Mesendoderm (in vitro differentiated cells): Measurements from ENCODE around the gene MROH2B.

Experiments used
- DNase-seq: peaks from one replicate; pipeline ENCODE4 v3.0.0; 2013
- H2AK5ac ChIP-seq: 2 replicates; pipeline ENCODE4 v1.6.1; 2013; ENCODE audit warnings: low read length, inconsistent platforms
- H2BK120ac ChIP-seq: 2 replicates; pipeline ENCODE4 v1.6.1; 2013; ENCODE audit warnings: low read depth, mild to moderate bottlenecking, low read length, moderate library complexity, mixed read lengths
- H2BK15ac ChIP-seq: replicated peaks from 2 replicates; pipeline ENCODE4 v1.6.1; 2013; ENCODE audit warnings: low read depth, mild to moderate bottlenecking, moderate library complexity
- H2BK5ac ChIP-seq: 2 replicates; pipeline ENCODE4 v1.6.1; 2013; ENCODE audit warnings: low read length, inconsistent platforms
- H3K18ac ChIP-seq: 2 replicates; pipeline ENCODE4 v1.6.1; 2013; ENCODE audit warnings: mild to moderate bottlenecking, low read length, mixed read lengths
- H3K23ac ChIP-seq: one replicate; pipeline ENCODE4 v1.6.1; 2013; ENCODE audit warnings: low read length
- H3K27ac ChIP-seq: 2 replicates; pipeline ENCODE4 v1.5.1; 2013; ENCODE audit warnings: low read depth, mild to moderate bottlenecking, inconsistent platforms, low read length, moderate library complexity
- H3K27me3 ChIP-seq: 2 replicates; pipeline ENCODE4 v1.6.1; 2013; ENCODE audit warnings: low read length, control low read depth, mild to moderate bottlenecking, inconsistent platforms; ENCODE audit not compliant: insufficient read depth, poor library complexity
- H3K36me3 ChIP-seq: 2 replicates; pipeline ENCODE4 v1.6.1; 2013; ENCODE audit warnings: low read length, inconsistent platforms; ENCODE audit not compliant: control insufficient read depth, insufficient read depth
- H3K4ac ChIP-seq: one replicate; pipeline ENCODE4 v1.6.1; 2013; ENCODE audit warnings: low read depth, mild to moderate bottlenecking, low read length, moderate library complexity
- H3K4me1 ChIP-seq: 2 replicates; pipeline ENCODE4 v1.6.1; 2013; ENCODE audit warnings: low read depth, low read length, inconsistent platforms; ENCODE audit not compliant: control insufficient read depth
- H3K4me2 ChIP-seq: 2 replicates; pipeline ENCODE4 v1.6.1; 2013; ENCODE audit warnings: low read length
- H3K4me3 ChIP-seq: 2 replicates; pipeline ENCODE4 v1.5.1; 2013; ENCODE audit warnings: mild to moderate bottlenecking, low read length
- H3K56ac ChIP-seq: one replicate; pipeline ENCODE4 v1.6.1; 2013; ENCODE audit warnings: low read length
- H3K79me1 ChIP-seq: 2 replicates; pipeline ENCODE4 v1.6.1; 2013; ENCODE audit warnings: low read length, inconsistent platforms
- H3K79me2 ChIP-seq: 2 replicates; pipeline ENCODE4 v1.6.1; 2013; ENCODE audit warnings: mild to moderate bottlenecking, low read length; ENCODE audit not compliant: control insufficient read depth, insufficient read depth
- H3K9ac ChIP-seq: 2 replicates; pipeline ENCODE4 v1.6.1; 2013; ENCODE audit warnings: low read length, inconsistent platforms
- H4K5ac ChIP-seq: one replicate; pipeline ENCODE4 v1.6.1; 2013; ENCODE audit warnings: low read length
- H4K8ac ChIP-seq: one replicate; pipeline ENCODE4 v1.6.1; 2013; ENCODE audit warnings: low read depth, mild to moderate bottlenecking, control low read depth, low read length, moderate library complexity
- WGBS: extraction: QIAGEN DNeasy Blood & Tissue Kit; methylation state at CpG from one replicate; pipeline ENCODE4 v1.1.7; 2013; ENCODE audit warnings: low lambda C conversion rate, missing lambda C conversion rate; ENCODE audit not compliant: insufficient coverage; ENCODE audit errors: extremely low coverage; 5-methylcytosine and 5-hydroxymethylcytosine counted together

The MROH2B gene

GRCh38 chr5:40999142-40999541 is 72.0 kb downstream of the MROH2B start:
- H3K79me1 ChIP-seq, result no peaks in the 10 kb centered on the region
- H3K27ac ChIP-seq, result no peak overlapping the region
- H4K5ac ChIP-seq, result no peak overlapping the region
- H3K56ac ChIP-seq, result no peak overlapping the region
- H3K79me2 ChIP-seq, result no peaks in the 10 kb centered on the region
- no peaks in the 10 kb centered on the region for H3K36me3 ChIP-seq
- H3K18ac ChIP-seq, result no peak overlapping the region
- no peak overlapping the region for H3K4me2 ChIP-seq
- no peak overlapping the region for H2BK5ac ChIP-seq
- H3K27me3 ChIP-seq, result no peaks in the 10 kb centered on the region
- H2BK15ac ChIP-seq, result no peak overlapping the region
- no peak overlapping the region for H2AK5ac ChIP-seq
- H3K4me3 ChIP-seq, result no peak overlapping the region
- H3K4ac ChIP-seq, result no peak overlapping the region
- H2BK120ac ChIP-seq, result no peak overlapping the region
- no peak overlapping the region for H3K9ac ChIP-seq
- no CpG with 5 or more reads among the region's 1 CpG for WGBS
- no peak overlapping the region for H3K23ac ChIP-seq
- H4K8ac ChIP-seq, result no peak overlapping the region
- H3K4me1 ChIP-seq, result no peaks in the 10 kb centered on the region
- DNase-seq, result no peak

GRCh38 chr5:40995801-40996586 is 75.1 kb downstream of the MROH2B start:
- WGBS, result no CpG with 5 or more reads among the region's 5 CpGs

GRCh38 chr5:40991981-40992559 is 79.1 kb downstream of the MROH2B start:
- DNase-seq, result no peak
- H4K5ac ChIP-seq, result no peak overlapping the region
- H2BK120ac ChIP-seq, result no peak overlapping the region
- no peak overlapping the region for H3K4ac ChIP-seq
- WGBS, result no CpG with 5 or more reads among the region's 5 CpGs
- H4K8ac ChIP-seq, result no peak overlapping the region
- H3K79me2 ChIP-seq, result no peaks in the 10 kb centered on the region
- no peak overlapping the region for H3K56ac ChIP-seq
- H3K27ac ChIP-seq, result no peak overlapping the region
- no peak overlapping the region for H3K23ac ChIP-seq
- no peak overlapping the region for H2BK15ac ChIP-seq
- H3K4me3 ChIP-seq, result no peak overlapping the region
- H3K18ac ChIP-seq, result no peak overlapping the region
- no peaks in the 10 kb centered on the region for H3K4me1 ChIP-seq
- no peak overlapping the region for H2AK5ac ChIP-seq
- H3K9ac ChIP-seq, result no peak overlapping the region
- no peak overlapping the region for H3K4me2 ChIP-seq
- H3K27me3 ChIP-seq, result no peaks in the 10 kb centered on the region
- H3K79me1 ChIP-seq, result no peaks in the 10 kb centered on the region
- H2BK5ac ChIP-seq, result no peak overlapping the region
- H3K36me3 ChIP-seq, result no peaks in the 10 kb centered on the region

More at GRCh38 chr5:40995801-40996586, 75.1 kb downstream of the MROH2B start:
- no peak overlapping the region for H3K23ac ChIP-seq
- no peak for DNase-seq
- H3K9ac ChIP-seq, result no peak overlapping the region
- no peak overlapping the region for H4K8ac ChIP-seq
- no peak overlapping the region for H3K4me2 ChIP-seq
- no peaks in the 10 kb centered on the region for H3K79me1 ChIP-seq
- H3K4me1 ChIP-seq, result no peaks in the 10 kb centered on the region
- no peaks in the 10 kb centered on the region for H3K79me2 ChIP-seq
- H2AK5ac ChIP-seq, result no peak overlapping the region
- H3K4ac ChIP-seq, result no peak overlapping the region
- no peak overlapping the region for H3K18ac ChIP-seq
- no peaks in the 10 kb centered on the region for H3K27me3 ChIP-seq
- H3K56ac ChIP-seq, result no peak overlapping the region
- H4K5ac ChIP-seq, result no peak overlapping the region
- no peak overlapping the region for H3K27ac ChIP-seq
- no peak overlapping the region for H2BK5ac ChIP-seq
- H2BK15ac ChIP-seq, result no peak overlapping the region
- no peaks in the 10 kb centered on the region for H3K36me3 ChIP-seq
- H2BK120ac ChIP-seq, result no peak overlapping the region
- no peak overlapping the region for H3K4me3 ChIP-seq

GRCh38 chr5:40991168-40991980 is 79.8 kb downstream of the MROH2B start:
- H3K79me2 ChIP-seq, result no peaks in the 10 kb centered on the region
- no peak overlapping the region for H3K9ac ChIP-seq
- no peak overlapping the region for H2BK120ac ChIP-seq
- no peak overlapping the region for H3K4me3 ChIP-seq
- no peak for DNase-seq
- H3K4ac ChIP-seq, result no peak overlapping the region
- no peak overlapping the region for H3K23ac ChIP-seq
- H2AK5ac ChIP-seq, result no peak overlapping the region
- no peaks in the 10 kb centered on the region for H3K27me3 ChIP-seq
- H3K56ac ChIP-seq, result no peak overlapping the region
- no peak overlapping the region for H2BK15ac ChIP-seq
- no peaks in the 10 kb centered on the region for H3K79me1 ChIP-seq
- no peak overlapping the region for H4K8ac ChIP-seq
- no peak overlapping the region for H2BK5ac ChIP-seq
- H3K4me2 ChIP-seq, result no peak overlapping the region
- no peaks in the 10 kb centered on the region for H3K4me1 ChIP-seq
- no CpG with 5 or more reads among the region's 2 CpGs for WGBS
- no peaks in the 10 kb centered on the region for H3K36me3 ChIP-seq
- no peak overlapping the region for H3K27ac ChIP-seq
- no peak overlapping the region for H4K5ac ChIP-seq
- H3K18ac ChIP-seq, result no peak overlapping the region

- H3K9ac ChIP-seq, result no peak overlapping the region
- H3K79me1 ChIP-seq, result no peaks in the 10 kb centered on the region
- WGBS, result no CpG with 5 or more reads among the region's 8 CpGs
These were observed 82.2 kb downstream of the MROH2B start for GRCh38 chr5:40988746-40989510.

More at GRCh38 chr5:40988746-40989510, 82.2 kb downstream of the MROH2B start:
- Histone ChIP-seq H3K4me1 (no peaks in the 10 kb centered on the region), H3K23ac (no peak overlapping the region), H3K4ac (no peak overlapping the region), H4K5ac (no peak overlapping the region), H3K56ac (no peak overlapping the region), H3K18ac (no peak overlapping the region), H4K8ac (no peak overlapping the region), H3K36me3 (no peaks in the 10 kb centered on the region), H3K4me2 (no peak overlapping the region), H3K27me3 (no peaks in the 10 kb centered on the region), H2BK120ac (no peak overlapping the region), H2BK5ac (no peak overlapping the region), H2AK5ac (no peak overlapping the region), H3K79me2 (no peaks in the 10 kb centered on the region), H3K27ac (no peak overlapping the region), H2BK15ac (no peak overlapping the region), H3K4me3 (no peak overlapping the region)
- no peak for DNase-seq
